ENCODE data around the gene DZIP3. TPM values are rescaled to one million over a fixed set of nuclear protein-coding genes. Genes with fewer than 3 reads are reported as not detected.

DZIP3 gene
- total and polyA plus RNA-seq, 2 donors (not counting 1 experiment from before 2014, with no cell fraction given) = 11.0 to 26.4 TPM

DNA sequence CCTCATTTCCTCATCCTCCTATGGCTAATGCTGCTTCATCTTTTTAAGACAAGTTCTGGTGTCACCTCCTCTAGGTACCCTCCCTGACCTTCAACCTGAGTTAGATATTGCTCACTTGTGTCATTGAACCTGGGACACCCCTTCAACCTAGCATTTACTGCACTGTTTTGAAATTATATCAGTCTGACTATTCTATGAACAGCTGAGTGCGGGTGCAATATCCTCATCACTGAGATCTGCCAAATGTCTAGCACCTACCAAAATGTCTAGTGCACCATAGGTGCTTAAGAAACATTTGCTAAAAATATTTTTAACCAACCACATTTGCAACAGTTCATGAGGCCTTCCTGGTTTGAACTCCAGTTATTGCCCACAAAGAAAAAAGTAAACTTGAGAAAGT lies 133.2 kb downstream of the DZIP3 start:
- no peak for TF ChIP-seq EZH2 (IDR thresholded peaks at IDR 0.05; ENCODE audit: low read length, missing control alignments)
- TF ChIP-seq, protein P1, sequence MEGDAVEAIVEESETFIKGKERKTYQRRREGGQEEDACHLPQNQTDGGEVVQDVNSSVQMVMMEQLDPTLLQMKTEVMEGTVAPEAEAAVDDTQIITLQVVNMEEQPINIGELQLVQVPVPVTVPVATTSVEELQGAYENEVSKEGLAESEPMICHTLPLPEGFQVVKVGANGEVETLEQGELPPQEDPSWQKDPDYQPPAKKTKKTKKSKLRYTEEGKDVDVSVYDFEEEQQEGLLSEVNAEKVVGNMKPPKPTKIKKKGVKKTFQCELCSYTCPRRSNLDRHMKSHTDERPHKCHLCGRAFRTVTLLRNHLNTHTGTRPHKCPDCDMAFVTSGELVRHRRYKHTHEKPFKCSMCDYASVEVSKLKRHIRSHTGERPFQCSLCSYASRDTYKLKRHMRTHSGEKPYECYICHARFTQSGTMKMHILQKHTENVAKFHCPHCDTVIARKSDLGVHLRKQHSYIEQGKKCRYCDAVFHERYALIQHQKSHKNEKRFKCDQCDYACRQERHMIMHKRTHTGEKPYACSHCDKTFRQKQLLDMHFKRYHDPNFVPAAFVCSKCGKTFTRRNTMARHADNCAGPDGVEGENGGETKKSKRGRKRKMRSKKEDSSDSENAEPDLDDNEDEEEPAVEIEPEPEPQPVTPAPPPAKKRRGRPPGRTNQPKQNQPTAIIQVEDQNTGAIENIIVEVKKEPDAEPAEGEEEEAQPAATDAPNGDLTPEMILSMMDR (conservative IDR thresholded peaks at IDR 0.05 in 1 of 2, IDR thresholded peaks at IDR 0.05 in 1 of 2; ENCODE audit: low read depth in 1 of 2, low read length in 2 of 2) = no peak
- Histone ChIP-seq H3K36me3 (ENCODE audit: control insufficient read depth, insufficient read depth, low read length) (no peaks in the 10 kb centered on the region), H3K4me3 (replicated peaks in 1 of 4; ENCODE audit: control extremely low read depth in 1 of 4, insufficient read depth in 1 of 4, low read depth in 3 of 4, low read length in 4 of 4) (no peak overlapping the region), H4K20me1 (ENCODE audit: control insufficient read depth, extremely low read depth, insufficient read depth, low read length) (no peaks in the 10 kb centered on the region), H3K9me3 (ENCODE audit: control insufficient read depth, insufficient read depth, low read depth, low read length) (no peaks in the 10 kb centered on the region), H3K79me2 (ENCODE audit: control insufficient read depth, insufficient read depth, low read length) (no peaks in the 10 kb centered on the region), H3K4me1 (ENCODE audit: control insufficient read depth, extremely low read depth, insufficient read depth, low read length) (no peaks in the 10 kb centered on the region), H3K27me3 (ENCODE audit: control insufficient read depth, insufficient read depth, low read length) (no peaks in the 10 kb centered on the region), H3K27ac (ENCODE audit: insufficient read depth, low read length) (no peak overlapping the region), H3K4me2 (ENCODE audit: extremely low read depth, insufficient read depth, low read length) (no peak overlapping the region), H3K9ac (ENCODE audit: insufficient read depth, low read length) (no peak overlapping the region), H2AFZ (ENCODE audit: low read length) (no peak overlapping the region)
- no peak for DNase-seq (ENCODE audit: low read depth in 2 of 2)

DNA sequence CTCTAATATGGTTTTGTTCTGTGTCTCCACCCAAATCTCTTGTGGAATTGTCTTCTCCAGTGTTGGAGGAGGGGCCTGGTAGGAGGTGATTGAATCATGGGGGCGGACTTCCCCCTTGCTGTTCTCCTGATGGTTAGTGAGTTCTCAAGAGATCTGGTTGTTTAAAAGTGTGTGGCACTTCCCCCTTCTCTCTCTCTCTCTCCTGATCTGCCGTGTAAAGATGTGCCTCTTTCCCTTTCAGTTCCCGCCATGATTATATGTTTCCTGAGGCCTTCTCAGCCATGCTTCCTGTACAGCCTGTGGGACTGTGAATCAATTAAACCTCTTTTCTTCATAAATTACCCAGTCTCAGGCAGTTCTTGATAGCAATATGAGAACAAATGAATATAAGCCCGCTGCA lies 134.6 kb downstream of the DZIP3 start:
- no peaks in the 10 kb centered on the region for H3K79me2 ChIP-seq (ENCODE audit: control insufficient read depth, insufficient read depth, low read length)
- no peak overlapping the region for H3K27ac ChIP-seq (ENCODE audit: insufficient read depth, low read length)

DNA sequence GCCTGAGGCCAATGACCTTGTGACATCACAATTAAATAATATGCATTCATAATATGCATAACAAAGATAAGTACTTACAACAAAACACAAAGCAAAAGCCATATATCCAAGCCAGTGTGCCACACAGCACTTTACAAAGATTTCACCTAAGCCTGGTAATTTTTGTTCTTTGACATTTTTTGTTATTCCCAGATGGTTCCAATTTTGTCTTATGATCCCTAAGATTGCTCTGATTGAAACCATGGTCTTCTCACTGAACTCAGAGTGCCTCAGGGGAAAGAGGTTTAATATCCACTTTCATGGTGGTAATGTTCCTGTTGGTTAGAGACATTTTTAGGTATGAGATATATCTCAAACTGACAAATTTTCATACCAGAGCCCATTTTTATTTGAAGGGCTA lies 138.6 kb downstream of the DZIP3 start:
- Histone ChIP-seq H2AFZ (ENCODE audit: low read length) (no peak overlapping the region), H3K4me1 (ENCODE audit: control insufficient read depth, extremely low read depth, insufficient read depth, low read length) (no peaks in the 10 kb centered on the region), H3K27ac (ENCODE audit: insufficient read depth, low read length) (no peak overlapping the region), H3K9ac (ENCODE audit: insufficient read depth, low read length) (no peak overlapping the region), H3K4me2 (ENCODE audit: extremely low read depth, insufficient read depth, low read length) (no peak overlapping the region), H3K4me3 (replicated peaks in 1 of 4; ENCODE audit: control extremely low read depth in 1 of 4, insufficient read depth in 1 of 4, low read depth in 3 of 4, low read length in 4 of 4) (no peak overlapping the region), H3K9me3 (ENCODE audit: control insufficient read depth, insufficient read depth, low read depth, low read length) (no peaks in the 10 kb centered on the region), H3K36me3 (ENCODE audit: control insufficient read depth, insufficient read depth, low read length) (no peaks in the 10 kb centered on the region), H3K27me3 (ENCODE audit: control insufficient read depth, insufficient read depth, low read length) (no peaks in the 10 kb centered on the region), H4K20me1 (ENCODE audit: control insufficient read depth, extremely low read depth, insufficient read depth, low read length) (no peaks in the 10 kb centered on the region), H3K79me2 (ENCODE audit: control insufficient read depth, insufficient read depth, low read length) (no peaks in the 10 kb centered on the region)
- TF ChIP-seq, protein P1 (conservative IDR thresholded peaks at IDR 0.05 in 1 of 2, IDR thresholded peaks at IDR 0.05 in 1 of 2; ENCODE audit: low read depth in 1 of 2, low read length in 2 of 2) = no peak
- no peak for TF ChIP-seq EZH2 (IDR thresholded peaks at IDR 0.05; ENCODE audit: low read length, missing control alignments)
- DNase-seq (ENCODE audit: low read depth in 2 of 2) = no peak

More for the DNA sequence above, 134.6 kb downstream of the DZIP3 start:
- H3K4me3 ChIP-seq (replicated peaks in 1 of 4; ENCODE audit: control extremely low read depth in 1 of 4, insufficient read depth in 1 of 4, low read depth in 3 of 4, low read length in 4 of 4) = no peak overlapping the region
- no peaks in the 10 kb centered on the region for H3K4me1 ChIP-seq (ENCODE audit: control insufficient read depth, extremely low read depth, insufficient read depth, low read length)
- H3K9me3 ChIP-seq (ENCODE audit: control insufficient read depth, insufficient read depth, low read depth, low read length) = no peaks in the 10 kb centered on the region
- H3K4me2 ChIP-seq (ENCODE audit: extremely low read depth, insufficient read depth, low read length) = no peak overlapping the region
- no peaks in the 10 kb centered on the region for H3K27me3 ChIP-seq (ENCODE audit: control insufficient read depth, insufficient read depth, low read length)
- TF ChIP-seq EZH2 (IDR thresholded peaks at IDR 0.05; ENCODE audit: low read length, missing control alignments) = no peak
- TF ChIP-seq, protein P1 (conservative IDR thresholded peaks at IDR 0.05 in 1 of 2, IDR thresholded peaks at IDR 0.05 in 1 of 2; ENCODE audit: low read depth in 1 of 2, low read length in 2 of 2) = no peak
- no peak overlapping the region for H3K9ac ChIP-seq (ENCODE audit: insufficient read depth, low read length)
- no peaks in the 10 kb centered on the region for H4K20me1 ChIP-seq (ENCODE audit: control insufficient read depth, extremely low read depth, insufficient read depth, low read length)
- no peaks in the 10 kb centered on the region for H3K36me3 ChIP-seq (ENCODE audit: control insufficient read depth, insufficient read depth, low read length)
- no peak overlapping the region for H2AFZ ChIP-seq (ENCODE audit: low read length)
- no peak for DNase-seq (ENCODE audit: low read depth in 2 of 2)
